Right cardiac atrium (tissue), 5 donors: ENCODE data around the gene PLCG1. TPM values are rescaled to one million over a fixed set of nuclear protein-coding genes. Genes with fewer than 3 reads are reported as not detected.

ENCODE experiments used
- ATAC-seq, 2 donors: fragments of 200-7000 bp; cut with Tn5 transposase; one replicate each; pipeline versions ENCODE4 v1.8.0 to v1.9.1; 2020; ENCODE audit warnings: moderate library complexity in 2 of 2, mild to moderate bottlenecking in 1 of 2
- DNase-seq, 3 donors: peaks; one replicate each; pipeline ENCODE4 v3.0.0-alpha.2; 2020
- H3K27ac ChIP-seq: one replicate; pipeline ENCODE4 v1.5.1; 2013; ENCODE audit warnings: mild to moderate bottlenecking, low read length, control low read depth, moderate library complexity
- H3K27me3 ChIP-seq: one replicate; pipeline ENCODE4 v1.6.1; 2013; ENCODE audit not compliant: control insufficient read depth, insufficient read depth
- H3K4me1 ChIP-seq: one replicate; pipeline ENCODE4 v1.6.1; 2013; ENCODE audit warnings: low read length; ENCODE audit not compliant: control insufficient read depth, insufficient read depth
- H3K4me3 ChIP-seq: one replicate; pipeline ENCODE4 v1.5.1; 2013; ENCODE audit warnings: low read length, control low read depth
- H3K9me3 ChIP-seq: one replicate; pipeline ENCODE4 v1.6.1; 2013; ENCODE audit warnings: low read length; ENCODE audit not compliant: control insufficient read depth
- WGBS: extraction: QIAGEN DNeasy Blood & Tissue Kit; methylation state at CpG from one replicate; pipeline ENCODE4 v1.1.7; 2013; 5-methylcytosine and 5-hydroxymethylcytosine counted together
- intact Hi-C, 4 donors: fragments of 100-400 bp; cut with DNase I; formaldehyde crosslinking; loops; one replicate each; pipeline versions ENCODE4 v1.11.0 to v1.14.0; 2022 to 2023
- polyA plus RNA-seq: library from polyadenylated mRNA; stranded (reverse); fragments of 200-250 nt; gene quantifications from one replicate; pipeline ENCODE4 v1.2.3, GENCODE V29; 2013
- total RNA-seq, 4 donors: library from RNA; stranded (reverse); fragmentation: NEBNext Ultra II Directional; extraction: Animal tissue kit (Norgen Biotek cat#: 25700); gene quantifications; one replicate each; pipeline ENCODE4 v1.2.1, GENCODE V29; 2021
- donor health status: healthy with polysubstance abuse.
- donor health status: DM: no; HTN: yes; CAD: no.
- donor health status: DM: no; HTN: no; CAD: no.
- donor health status: DM: no; HTN: yes; CAD: no; lungs with severe emphysema.
- donor health status: DM: yes; HTN: yes; CAD: no.

Gene PLCG1
- total and polyA plus RNA-seq, 5 donors, result 45.6 to 62.2 (median 57.4) TPM

- intact Hi-C loops, result no loop called here
- Histone ChIP-seq H3K9me3 (no peaks in the 10 kb centered on the region), H3K27ac (no peak overlapping the region), H3K4me3 (no peak overlapping the region), H3K27me3 (no peaks in the 10 kb centered on the region), H3K4me1 (peaks cover 6% of the 10 kb centered on the region)
- WGBS, result 98% methylated on average over 10 of the region's 10 CpGs
- no peak for DNase-seq
- ATAC-seq, result peak in 1 of 2 donors; percentile 31
These were observed 65.1 kb downstream of the PLCG1 start for GRCh38 chr20:41202426-41202825.

GRCh38 chr20:41203660-41204059 is 66.3 kb downstream of the PLCG1 start:
- DNase-seq (no peak), ATAC-seq (no peak)
- H3K4me1 ChIP-seq, result peaks cover 6% of the 10 kb centered on the region
- H3K27me3 ChIP-seq, result no peaks in the 10 kb centered on the region
- H3K27ac ChIP-seq, result no peak overlapping the region
- WGBS, result 94% methylated on average over 9 of the region's 9 CpGs
- no peaks in the 10 kb centered on the region for H3K9me3 ChIP-seq
- H3K4me3 ChIP-seq, result no peak overlapping the region
- intact Hi-C loops, result no loop called here

- 93% methylated on average over 8 of the region's 8 CpGs for WGBS
- no peaks in the 10 kb centered on the region for H3K9me3 ChIP-seq
- intact Hi-C loops, result no loop called here
- peaks cover 6% of the 10 kb centered on the region for H3K4me1 ChIP-seq
- DNase-seq, result no peak
- ATAC-seq, result peak; percentile 22 to 38
- no peak overlapping the region for H3K4me3 ChIP-seq
- no peaks in the 10 kb centered on the region for H3K27me3 ChIP-seq
- no peak overlapping the region for H3K27ac ChIP-seq
These were observed 67.2 kb downstream of the PLCG1 start for GRCh38 chr20:41204304-41205265.

- no peaks in the 10 kb centered on the region for H3K27me3 ChIP-seq
- no peak overlapping the region for H3K4me3 ChIP-seq
- peaks cover 6% of the 10 kb centered on the region for H3K4me1 ChIP-seq
- 77% methylated on average over 11 of the region's 11 CpGs for WGBS
- peak overlapping the region; percentile 76 for H3K27ac ChIP-seq
- intact Hi-C loops, result no loop called here
- H3K9me3 ChIP-seq, result no peaks in the 10 kb centered on the region
- DNase-seq, result peak in 2 of 3 donors; percentile 37 to 74
- ATAC-seq, result peak; percentile 45 to 67
These were observed 68.0 kb downstream of the PLCG1 start for GRCh38 chr20:41205313-41205712.

- Histone ChIP-seq H3K4me1 (peaks cover 3% of the 10 kb centered on the region), H3K27ac (no peak overlapping the region), H3K9me3 (no peaks in the 10 kb centered on the region), H3K27me3 (no peaks in the 10 kb centered on the region), H3K4me3 (no peak overlapping the region)
- DNase-seq (peak in 1 of 3 donors; percentile 76), ATAC-seq (peak; percentile 68 to 79)
- intact Hi-C loops, result no loop called here
- WGBS, result 42% methylated on average over 1 of the region's 1 CpG
These were observed 75.9 kb downstream of the PLCG1 start for GRCh38 chr20:41213150-41213820.

GRCh38 chr20:41214202-41214601 is 76.9 kb downstream of the PLCG1 start:
- WGBS, result 96% methylated on average over 3 of the region's 3 CpGs
- Histone ChIP-seq H3K27me3 (no peaks in the 10 kb centered on the region), H3K9me3 (no peaks in the 10 kb centered on the region), H3K4me1 (peaks cover 3% of the 10 kb centered on the region), H3K4me3 (no peak overlapping the region), H3K27ac (no peak overlapping the region)
- ATAC-seq, result no peak
- intact Hi-C loops, result no loop called here
- no peak for DNase-seq

GRCh38 chr20:41214666-41215065 is 77.3 kb downstream of the PLCG1 start:
- Histone ChIP-seq H3K9me3 (no peaks in the 10 kb centered on the region), H3K4me1 (peaks cover 3% of the 10 kb centered on the region), H3K27me3 (no peaks in the 10 kb centered on the region), H3K27ac (no peak overlapping the region), H3K4me3 (no peak overlapping the region)
- intact Hi-C loops, result no loop called here
- DNase-seq, result no peak
- WGBS, result 99% methylated on average over 3 of the region's 3 CpGs
- ATAC-seq, result no peak

- ATAC-seq (peak in 1 of 2 donors; percentile 33), DNase-seq (no peak)
- Histone ChIP-seq H3K4me3 (no peak overlapping the region), H3K27ac (no peak overlapping the region), H3K9me3 (no peaks in the 10 kb centered on the region), H3K27me3 (no peaks in the 10 kb centered on the region), H3K4me1 (peaks cover 7% of the 10 kb centered on the region)
- 71% methylated on average over 5 of the region's 5 CpGs for whole genome bisulfite sequencing
- intact Hi-C loops, result no loop called here
These were observed 80.1 kb downstream of the PLCG1 start for GRCh38 chr20:41217422-41217821.

- DNase-seq (no peak), ATAC-seq (peak in 1 of 2 donors; percentile 42)
- Histone ChIP-seq H3K27ac (no peak overlapping the region), H3K4me1 (peaks cover 5% of the 10 kb centered on the region), H3K4me3 (no peak overlapping the region), H3K27me3 (no peaks in the 10 kb centered on the region), H3K9me3 (no peaks in the 10 kb centered on the region)
- intact Hi-C loops, result no loop called here
- 56% methylated on average over 2 of the region's 2 CpGs for WGBS
These were observed 81.1 kb downstream of the PLCG1 start for GRCh38 chr20:41218466-41218865.

- Histone ChIP-seq H3K27me3 (no peaks in the 10 kb centered on the region), H3K27ac (no peak overlapping the region), H3K4me1 (peaks cover 4% of the 10 kb centered on the region), H3K9me3 (no peaks in the 10 kb centered on the region), H3K4me3 (no peak overlapping the region)
- intact Hi-C loops, result no loop called here
- ATAC-seq (no peak), DNase-seq (no peak)
- WGBS, result 91% methylated on average over 2 of the region's 2 CpGs
These were observed 82.5 kb downstream of the PLCG1 start for GRCh38 chr20:41219824-41220223.

GRCh38 chr20:41221614-41222218 is 84.4 kb downstream of the PLCG1 start:
- intact Hi-C loops, result no loop called here

More at GRCh38 chr20:41221614-41222218, 84.4 kb downstream of the PLCG1 start:
- Histone ChIP-seq H3K4me3 (no peak overlapping the region), H3K27ac (no peak overlapping the region), H3K9me3 (no peaks in the 10 kb centered on the region), H3K27me3 (no peaks in the 10 kb centered on the region), H3K4me1 (peaks cover 4% of the 10 kb centered on the region)
- ATAC-seq (no peak), DNase-seq (no peak)
- 91% methylated on average over 5 of the region's 5 CpGs for WGBS
